G401 (cell line): ENCODE data around the gene PIAS1. TPM values are rescaled to one million over a fixed set of nuclear protein-coding genes. Genes with fewer than 3 reads are reported as not detected.

ENCODE experiments used
- total RNA-seq: library from RNA; depleted of rRNA; stranded (reverse); fragments of >200 nt; shearing (Covaris generic); gene quantifications from 2 replicates; pipeline ENCODE4 v1.2.3, GENCODE V29; 2014; rRNA removed

Gene PIAS1
- total RNA-seq, 1 experiment from 2014 or later, result 44.8 TPM

Other genes starting within 250 kb of the PIAS1 start
- gene SKOR1, start 228.8 kb upstream of the PIAS1 start, total RNA-seq, result 4.9 and 7.1 TPM in 2 replicates
- gene RNU6-1, start 214.3 kb upstream of the PIAS1 start, total RNA-seq, result not detected in 2 replicates
- 1.1 and 2.4 TPM in 2 replicates for gene CALML4, start 151.0 kb downstream of the PIAS1 start, total RNA-seq
- 36.4 and 43.4 TPM in 2 replicates for gene CLN6, start 175.4 kb downstream of the PIAS1 start, total RNA-seq
- gene FEM1B, start 223.4 kb downstream of the PIAS1 start, total RNA-seq, result 39.0 and 51.5 TPM in 2 replicates